IMR-90 (cell line): ENCODE measurements around the gene SUGCT. TPM values are rescaled to one million over a fixed set of nuclear protein-coding genes. Genes with fewer than 3 reads are reported as not detected.

Experiments
- ATAC-seq: fragments of 200-7000 bp; cut with Tn5 transposase; 2 replicates; pipeline ENCODE4 v1.9.1; 2020; ENCODE audit warnings: low read depth, mild to moderate bottlenecking, moderate library complexity
- BruUV-seq: library from RNA; stranded (reverse); fragments of 400-500 nt; replicated peaks from 2 replicates; lab custom pipeline; 2021; lab: Mats Ljungman, UMichigan
- CTCF ChIA-PET: fragments of 300-600 bp; formaldehyde crosslinking; extraction: SDS; loops from one replicate; lab custom pipeline; 2021; ENCODE audit warnings: antibody characterized with exemption; lab: Yijun Ruan, JAX
- POLR2A ChIA-PET: fragments of 300-600 bp; sonication (Branson Sonifier 250); formaldehyde crosslinking; loops from one replicate; lab custom pipeline; 2022; ENCODE audit warnings: antibody characterized with exemption; ENCODE audit not compliant: unreplicated experiment; lab: Charles Lee
- DNase-seq: peaks from one replicate; pipeline ENCODE4 v3.0.0; 2013
- H2AFZ ChIP-seq: replicated peaks from 2 replicates; pipeline ENCODE3; 2013; ENCODE audit warnings: low read length, mild to moderate bottlenecking; ENCODE audit not compliant: poor library complexity
- H2AK5ac ChIP-seq: 2 replicates; pipeline ENCODE4 v1.6.1; 2013; ENCODE audit warnings: low read depth, low read length, inconsistent platforms
- H2AK9ac ChIP-seq: replicated peaks from 2 replicates; pipeline ENCODE3; 2013; ENCODE audit warnings: mild to moderate bottlenecking, low read depth, low read length, moderate library complexity; ENCODE audit not compliant: poor library complexity
- H2BK120ac ChIP-seq: 2 replicates; pipeline ENCODE4 v1.6.1; 2013; ENCODE audit warnings: low read depth, low read length, inconsistent platforms
- H2BK15ac ChIP-seq: 3 replicates; pipeline ENCODE4 v1.6.1; 2013; ENCODE audit warnings: low read depth, low read length, inconsistent platforms
- H2BK20ac ChIP-seq: 2 replicates; pipeline ENCODE4 v1.6.1; 2013; ENCODE audit warnings: low read depth, mild to moderate bottlenecking, inconsistent platforms, low read length, moderate library complexity
- H2BK5ac ChIP-seq: 2 replicates; pipeline ENCODE4 v1.6.1; 2013; ENCODE audit warnings: mild to moderate bottlenecking, low read depth, low read length, inconsistent platforms; ENCODE audit not compliant: poor library complexity, severe bottlenecking
- H3K14ac ChIP-seq: replicated peaks from 2 replicates; pipeline ENCODE4 v1.6.1; 2013; ENCODE audit warnings: low read depth, low read length, inconsistent platforms
- H3K18ac ChIP-seq: 2 replicates; pipeline ENCODE4 v1.6.1; 2013; ENCODE audit warnings: low read depth, low read length, control low read depth
- H3K23ac ChIP-seq: 2 replicates; pipeline ENCODE4 v1.6.1; 2013; ENCODE audit warnings: low read depth, low read length, inconsistent platforms
- H3K27ac ChIP-seq: 2 replicates; pipeline ENCODE4 v1.5.1; 2013; ENCODE audit warnings: mild to moderate bottlenecking, control low read depth, low read length; ENCODE audit not compliant: insufficient read depth
- H3K27me3 ChIP-seq: 2 replicates; pipeline ENCODE4 v1.6.1; 2013; ENCODE audit warnings: low read length; ENCODE audit not compliant: control insufficient read depth, insufficient read depth
- H3K36me3 ChIP-seq: 2 replicates; pipeline ENCODE4 v1.6.1; 2013; ENCODE audit warnings: low read length, mixed read lengths; ENCODE audit not compliant: control insufficient read depth, insufficient read depth
- H3K4ac ChIP-seq: 2 replicates; pipeline ENCODE4 v1.6.1; 2013; ENCODE audit warnings: low read depth, low read length, inconsistent platforms
- H3K4me1 ChIP-seq: 2 replicates; pipeline ENCODE4 v1.6.1; 2013; ENCODE audit warnings: low read length, mixed read lengths; ENCODE audit not compliant: control insufficient read depth, insufficient read depth
- H3K4me2 ChIP-seq: 2 replicates; pipeline ENCODE4 v1.6.1; 2013; ENCODE audit warnings: low read depth, mild to moderate bottlenecking, control low read depth, low read length, moderate library complexity
- H3K4me3 ChIP-seq: 2 replicates; pipeline ENCODE4 v1.5.1; 2013; ENCODE audit warnings: low read depth, mild to moderate bottlenecking, control low read depth, low read length, moderate library complexity; ENCODE audit not compliant: insufficient read depth
- H3K56ac ChIP-seq: 2 replicates; pipeline ENCODE4 v1.6.1; 2013; ENCODE audit warnings: low read length, inconsistent platforms; ENCODE audit not compliant: insufficient read depth; ENCODE audit errors: extremely low read depth
- H3K79me1 ChIP-seq, 2 experiments: 2 replicates each; pipeline ENCODE4 v1.6.1; 2013; ENCODE audit warnings: low read length in 2 of 2, inconsistent platforms in 1 of 2, low read depth in 1 of 2
- H3K9ac ChIP-seq: 2 replicates; pipeline ENCODE4 v1.6.1; 2013; ENCODE audit warnings: low read depth, low read length, control low read depth
- H3K9me1 ChIP-seq: 2 replicates; pipeline ENCODE4 v1.6.1; 2013; ENCODE audit warnings: low read length, inconsistent platforms; ENCODE audit not compliant: insufficient read depth
- H3K9me3 ChIP-seq: 2 replicates; pipeline ENCODE4 v1.6.1; 2013; ENCODE audit warnings: low read length; ENCODE audit not compliant: control insufficient read depth, insufficient read depth
- H4K20me1 ChIP-seq: 2 replicates; pipeline ENCODE4 v1.6.1; 2013; ENCODE audit warnings: low read length, inconsistent platforms; ENCODE audit not compliant: insufficient read depth
- H4K5ac ChIP-seq: 2 replicates; pipeline ENCODE4 v1.6.1; 2013; ENCODE audit warnings: mild to moderate bottlenecking, low read depth, low read length, control low read depth
- H4K8ac ChIP-seq, 2 experiments: 2 replicates each; pipeline ENCODE4 v1.6.1; 2013; ENCODE audit warnings: low read depth in 2 of 2, low read length in 2 of 2, control low read depth in 1 of 2, inconsistent platforms in 1 of 2
- H4K91ac ChIP-seq: 2 replicates; pipeline ENCODE4 v1.6.1; 2013; ENCODE audit warnings: low read depth, low read length, inconsistent platforms; ENCODE audit not compliant: insufficient read depth
- BHLHE40 ChIP-seq: fragments of 150-350 bp; IDR thresholded peaks from 2 replicates; pipeline ENCODE4 v1.6.1; 2016; ENCODE audit warnings: mild to moderate bottlenecking, low read depth, low read length
- ELK1 ChIP-seq: fragments of 150-350 bp; IDR thresholded peaks from 2 replicates; pipeline ENCODE4 v1.6.1; 2016; ENCODE audit warnings: low read depth, mild to moderate bottlenecking, low read length, moderate library complexity, borderline replicate concordance
- POLR2A ChIP-seq: IDR thresholded peaks from 2 replicates; pipeline ENCODE4 v1.6.1; 2012; ENCODE audit warnings: mild to moderate bottlenecking, low read depth, low read length
- WGBS, 2 experiments: methylation state at CpG; one replicate each; pipeline versions ENCODE4 v1.1.5 to v1.1.7; 2013; ENCODE audit warnings: missing lambda C conversion rate in 2 of 2; ENCODE audit not compliant: insufficient read length in 1 of 2; ENCODE audit errors: extremely low coverage in 2 of 2; 5-methylcytosine and 5-hydroxymethylcytosine counted together
- dilution Hi-C: fragments of 300-500 bp; cut with HindIII; formaldehyde crosslinking; loops from one replicate; pipeline ENCODE4 v1.14.3; 2018; ENCODE audit warnings: low sequenced_read_pairs; ENCODE audit not compliant: unreplicated experiment
- in situ Hi-C: fragments of 300-500 bp; cut with MboI; formaldehyde crosslinking; loops from 3 replicates; pipeline ENCODE4 v1.14.3; 2019; ENCODE audit warnings: low sequenced_read_pairs, inconsistent platforms, mixed read lengths
- intact Hi-C: fragments of 100-400 bp; cut with micrococcal nuclease; formaldehyde crosslinking; loops from 2 replicates; pipeline ENCODE4 v1.10.0; 2022
- polyA plus RNA-seq, 3 experiments: library from polyadenylated mRNA; depleted of rRNA; stranded (reverse); fragments of >200 nt; gene quantifications; 2 replicates each; pipeline ENCODE4 v1.2.3, GENCODE V29; 2012; ENCODE audit warnings: low replicate concordance in 1 of 3
- total RNA-seq: library from RNA; depleted of rRNA; stranded (reverse); fragments of >200 nt; gene quantifications from 2 replicates; pipeline ENCODE4 v1.2.3, GENCODE V29; 2012

Gene SUGCT
- total and polyA plus RNA-seq, 2 of the 4 experiments (the other 2 are of a cell fraction), result 5.9 to 8.3 TPM

GRCh38 chr7:40346554-40346953, 211.7 kb downstream of the SUGCT start:
- H4K20me1 ChIP-seq, result no peaks in the 10 kb centered on the region
- no peaks in the 10 kb centered on the region for H3K4me1 ChIP-seq
- no peak overlapping the region for H2AK5ac ChIP-seq
- DNase-seq, result no peak
- no peak overlapping the region for H3K14ac ChIP-seq
- H3K4me2 ChIP-seq, result no peak overlapping the region
- in situ Hi-C loops, result no loop called here
- no peak overlapping the region for H2BK120ac ChIP-seq
- H4K5ac ChIP-seq, result no peak overlapping the region
- dilution Hi-C loops, result no loop called here
- no peak overlapping the region for H3K18ac ChIP-seq
- no peaks in the 10 kb centered on the region for H3K27me3 ChIP-seq
- WGBS, 2 experiments, result no CpG with 5 or more reads among the region's 5 CpGs
- ChIA-PET POLR2A (no interaction called here), CTCF (no interaction called here)
- H3K9ac ChIP-seq, result no peak overlapping the region
- BruUV-seq, result no TSS peak
- H4K91ac ChIP-seq, result no peak overlapping the region
- no peak overlapping the region for H2AK9ac ChIP-seq
- no peaks in the 10 kb centered on the region for H3K79me1 ChIP-seq
- H3K4ac ChIP-seq, result no peak overlapping the region
- no peak overlapping the region for H2BK15ac ChIP-seq
- H2BK5ac ChIP-seq, result no peak overlapping the region
- no peak overlapping the region for H2AFZ ChIP-seq
- no peaks in the 10 kb centered on the region for H3K36me3 ChIP-seq
- no peak overlapping the region for H3K56ac ChIP-seq
- no peak overlapping the region for H3K27ac ChIP-seq
- intact Hi-C loops, result no loop called here
- H3K4me3 ChIP-seq, result no peak overlapping the region
- no peak for ATAC-seq
- no peaks in the 10 kb centered on the region for H3K9me3 ChIP-seq
- H2BK20ac ChIP-seq, result no peak overlapping the region
- no peak overlapping the region for H4K8ac ChIP-seq
- no peaks in the 10 kb centered on the region for H3K9me1 ChIP-seq
- TF ChIP-seq ELK1 (no peak), BHLHE40 (no peak), POLR2A (no peak)
- no peak overlapping the region for H3K23ac ChIP-seq
